Measurements from ENCODE around the gene DPYD.

Gene DPYD

DNA sequence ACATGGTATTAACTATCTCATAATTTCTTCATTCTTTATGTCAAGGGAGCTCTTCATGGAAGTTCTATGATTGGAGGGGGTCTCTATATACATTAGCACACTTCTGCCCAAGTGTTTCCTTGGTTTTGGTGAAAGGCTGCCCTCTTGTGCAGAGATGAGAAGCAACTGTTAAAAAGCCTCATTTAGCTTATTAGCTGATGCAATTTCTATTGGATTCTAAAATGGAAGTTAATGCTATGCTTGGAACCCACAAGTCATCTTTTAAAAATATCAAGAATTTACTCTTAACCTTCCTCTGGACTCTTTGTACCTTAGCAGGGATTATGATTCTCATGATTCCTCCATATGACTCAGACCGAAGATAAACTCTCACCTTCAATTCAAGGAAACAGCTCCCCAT lies 870.3 kb downstream of the DPYD start:
- DNase-seq (ENCODE audit: low spot score) = peak; percentile 42

GRCh38 chr1:97047421-97047793 lies 873.4 kb downstream of the DPYD start:
- DNase-seq (ENCODE audit: low spot score) = no peak

DNA sequence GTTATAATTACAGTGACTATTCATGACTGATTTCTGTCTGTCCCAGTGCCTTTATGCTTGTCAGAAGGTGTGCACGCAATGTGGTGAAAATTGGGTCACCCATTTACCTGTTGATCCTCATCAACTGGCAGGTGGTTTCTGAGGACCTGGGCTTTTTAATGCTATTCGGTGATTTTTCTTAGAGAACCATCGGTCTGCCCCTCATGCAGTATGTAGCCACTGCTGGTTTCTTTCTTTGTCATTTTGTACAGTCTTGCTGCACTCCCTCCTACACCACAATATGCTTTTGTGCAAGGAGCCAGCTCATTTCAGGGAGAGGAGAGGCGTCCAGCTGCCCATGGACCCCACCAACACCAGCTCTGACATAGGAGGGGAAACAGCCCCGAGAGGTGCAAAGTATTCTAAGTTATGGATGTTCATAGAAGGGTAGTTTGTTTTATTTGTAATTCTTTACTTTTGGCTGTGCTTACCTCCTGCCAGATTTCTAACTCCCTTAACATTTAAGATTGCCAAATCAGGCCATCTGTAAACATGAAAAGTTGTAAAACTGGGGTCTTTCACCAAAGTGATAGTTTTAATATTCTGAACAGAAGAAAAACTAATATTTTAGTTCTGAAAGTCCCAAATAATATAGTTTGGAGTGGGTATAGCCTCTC lies 873.9 kb downstream of the DPYD start:
- no peak for DNase-seq (ENCODE audit: low spot score)

DNA sequence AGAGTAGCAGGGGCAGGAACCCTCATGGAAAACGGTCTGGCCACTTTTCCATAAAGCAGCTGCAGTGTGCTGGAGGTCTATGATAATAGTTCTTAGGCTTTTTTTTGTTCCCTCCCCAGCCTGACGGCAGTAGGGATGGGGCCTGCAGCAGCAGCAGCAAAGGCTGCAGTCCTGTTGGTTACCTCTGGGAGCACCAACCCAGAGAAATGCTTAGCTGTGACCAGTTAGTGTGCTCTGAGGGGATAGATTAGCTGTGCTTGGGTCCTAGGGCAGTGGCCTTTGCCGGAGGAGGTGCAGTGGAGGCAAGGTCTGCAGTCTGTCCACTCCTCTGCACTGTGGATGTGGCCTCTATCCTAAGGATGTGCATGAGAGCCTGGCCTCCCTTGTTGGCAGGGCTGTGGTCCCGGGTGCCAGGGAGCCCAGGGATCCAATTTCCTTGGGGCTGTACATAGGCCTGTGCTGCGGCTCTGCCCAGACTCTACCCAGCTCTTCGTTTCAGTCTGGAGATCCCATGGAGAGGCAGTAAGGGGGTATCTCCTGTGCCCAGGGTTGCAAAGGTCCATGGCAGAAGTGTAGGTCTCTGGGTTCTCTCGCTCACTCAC lies 876.6 kb downstream of the DPYD start:
- DNase-seq (ENCODE audit: low spot score) = no peak

DNA sequence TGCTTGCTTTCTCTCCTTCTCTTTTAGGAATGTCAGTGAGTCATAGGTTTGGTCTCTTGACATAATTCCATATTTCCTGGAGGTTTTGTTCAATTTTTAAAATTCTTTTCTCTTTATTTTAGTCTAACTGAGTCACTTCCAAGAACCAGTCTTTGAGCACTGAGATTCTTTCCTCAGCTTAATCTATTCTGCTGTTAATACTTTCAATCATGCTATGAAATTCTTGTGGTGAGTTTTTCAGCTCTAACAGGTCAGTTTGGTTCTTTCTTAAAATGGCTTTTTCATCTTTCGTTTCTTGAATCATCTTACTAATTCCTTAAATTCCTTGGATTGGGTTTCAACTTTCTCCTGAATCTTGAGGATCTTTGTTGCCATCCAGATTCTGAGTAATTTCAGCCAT lies 878.3 kb downstream of the DPYD start:
- DNase-seq (ENCODE audit: low spot score) = no peak

GRCh38 chr1:97041026-97041425 lies 879.8 kb downstream of the DPYD start:
- no peak for DNase-seq (ENCODE audit: low spot score)

GRCh38 chr1:97038410-97038809 lies 882.4 kb downstream of the DPYD start:
- no peak for DNase-seq (ENCODE audit: low spot score)

DNA sequence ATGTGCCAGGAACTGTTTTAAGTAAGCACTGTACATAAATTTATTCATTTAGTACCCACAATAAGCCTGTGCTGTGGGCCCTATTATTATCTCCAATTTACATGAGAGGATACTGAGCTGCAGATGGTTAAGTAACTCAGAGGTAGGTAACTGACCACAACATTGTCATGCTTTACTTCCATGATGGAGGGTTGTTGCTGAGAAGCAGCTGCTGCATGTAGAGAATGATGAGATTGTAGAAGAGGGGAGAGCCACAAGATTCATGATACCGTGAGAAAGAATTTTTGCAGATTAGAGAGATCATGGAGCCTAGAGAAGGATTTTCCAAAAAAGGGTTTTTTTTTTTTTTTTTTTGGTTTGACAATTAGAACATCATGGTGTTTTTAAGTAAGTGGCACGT lies 886.2 kb downstream of the DPYD start:
- no peak for DNase-seq (ENCODE audit: low spot score)

- DNase-seq (ENCODE audit: low spot score) = no peak
Observed at GRCh38 chr1:97033949-97034348, 886.9 kb downstream of the DPYD start.
